Measurements from ENCODE around the gene UROS.

UROS gene

GRCh38 chr10:125782616-125783015 is 40.4 kb downstream of the UROS start:
- Mint-ChIP-seq H3K4me1 (peaks cover 24% of the 10 kb centered on the region), H3K9me3 (peaks cover 9% of the 10 kb centered on the region), H3K36me3 (ENCODE audit: low read depth) (peaks cover 7% of the 10 kb centered on the region), H3K27me3 (ENCODE audit: low read depth) (peaks cover 32% of the 10 kb centered on the region), H3K4me3 (no peak overlapping the region), H3K27ac (peak overlapping the region in 1 of 3 experiments; percentile 27)
- TF ChIP-seq, protein P1, sequence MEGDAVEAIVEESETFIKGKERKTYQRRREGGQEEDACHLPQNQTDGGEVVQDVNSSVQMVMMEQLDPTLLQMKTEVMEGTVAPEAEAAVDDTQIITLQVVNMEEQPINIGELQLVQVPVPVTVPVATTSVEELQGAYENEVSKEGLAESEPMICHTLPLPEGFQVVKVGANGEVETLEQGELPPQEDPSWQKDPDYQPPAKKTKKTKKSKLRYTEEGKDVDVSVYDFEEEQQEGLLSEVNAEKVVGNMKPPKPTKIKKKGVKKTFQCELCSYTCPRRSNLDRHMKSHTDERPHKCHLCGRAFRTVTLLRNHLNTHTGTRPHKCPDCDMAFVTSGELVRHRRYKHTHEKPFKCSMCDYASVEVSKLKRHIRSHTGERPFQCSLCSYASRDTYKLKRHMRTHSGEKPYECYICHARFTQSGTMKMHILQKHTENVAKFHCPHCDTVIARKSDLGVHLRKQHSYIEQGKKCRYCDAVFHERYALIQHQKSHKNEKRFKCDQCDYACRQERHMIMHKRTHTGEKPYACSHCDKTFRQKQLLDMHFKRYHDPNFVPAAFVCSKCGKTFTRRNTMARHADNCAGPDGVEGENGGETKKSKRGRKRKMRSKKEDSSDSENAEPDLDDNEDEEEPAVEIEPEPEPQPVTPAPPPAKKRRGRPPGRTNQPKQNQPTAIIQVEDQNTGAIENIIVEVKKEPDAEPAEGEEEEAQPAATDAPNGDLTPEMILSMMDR (IDR thresholded peaks at IDR 0.05; ENCODE audit: unreplicated experiment in 3 of 3), result no peak

- peaks cover 9% of the 10 kb centered on the region for H3K9me3 Mint-ChIP-seq
- peaks cover 32% of the 10 kb centered on the region for H3K27me3 Mint-ChIP-seq (ENCODE audit: low read depth)
- H3K4me1 Mint-ChIP-seq, result peaks cover 19% of the 10 kb centered on the region
- no peak overlapping the region for H3K27ac Mint-ChIP-seq
- TF ChIP-seq, protein P1 (IDR thresholded peaks at IDR 0.05; ENCODE audit: unreplicated experiment in 3 of 3), result no peak
- H3K36me3 Mint-ChIP-seq (ENCODE audit: low read depth), result peaks cover 7% of the 10 kb centered on the region
- H3K4me3 Mint-ChIP-seq, result no peak overlapping the region
Observed at GRCh38 chr10:125782054-125782453, 41.0 kb downstream of the UROS start.

GRCh38 chr10:125781374-125781773 is 41.7 kb downstream of the UROS start:
- TF ChIP-seq, protein P1 (IDR thresholded peaks at IDR 0.05; ENCODE audit: unreplicated experiment in 3 of 3), result no peak
- H3K9me3 Mint-ChIP-seq, result peaks cover 9% of the 10 kb centered on the region
- no peak overlapping the region for H3K4me3 Mint-ChIP-seq
- H3K36me3 Mint-ChIP-seq (ENCODE audit: low read depth), result peaks cover 7% of the 10 kb centered on the region
- peaks cover 15% of the 10 kb centered on the region for H3K4me1 Mint-ChIP-seq
- no peak overlapping the region for H3K27ac Mint-ChIP-seq
- peaks cover 30% of the 10 kb centered on the region for H3K27me3 Mint-ChIP-seq (ENCODE audit: low read depth)

- peaks cover 9% of the 10 kb centered on the region for H3K9me3 Mint-ChIP-seq
- no peak overlapping the region for H3K4me3 Mint-ChIP-seq
- TF ChIP-seq, protein P1 (IDR thresholded peaks at IDR 0.05; ENCODE audit: unreplicated experiment in 3 of 3), result no peak
- H3K27me3 Mint-ChIP-seq (ENCODE audit: low read depth), result peaks cover 39% of the 10 kb centered on the region
- peaks cover 7% of the 10 kb centered on the region for H3K36me3 Mint-ChIP-seq (ENCODE audit: low read depth)
- H3K27ac Mint-ChIP-seq, result no peak overlapping the region
- peaks cover 20% of the 10 kb centered on the region for H3K4me1 Mint-ChIP-seq
Observed at GRCh38 chr10:125779403-125780327, 43.4 kb downstream of the UROS start.

GRCh38 chr10:125778556-125778955 is 44.5 kb downstream of the UROS start:
- Mint-ChIP-seq H3K27me3 (ENCODE audit: low read depth) (peaks cover 35% of the 10 kb centered on the region), H3K4me3 (no peak overlapping the region), H3K36me3 (ENCODE audit: low read depth) (peaks cover 7% of the 10 kb centered on the region), H3K9me3 (peaks cover 9% of the 10 kb centered on the region), H3K27ac (no peak overlapping the region), H3K4me1 (peaks cover 14% of the 10 kb centered on the region)
- TF ChIP-seq, protein P1 (IDR thresholded peaks at IDR 0.05; ENCODE audit: unreplicated experiment in 3 of 3), result no peak
